ENCODE results near the gene SPPL2B. TPM values are rescaled to one million over a fixed set of nuclear protein-coding genes. Genes with fewer than 3 reads are reported as not detected.

SPPL2B gene
- total RNA-seq, 1 experiment from 2014 or later: 56.0 TPM

- H3K27me3 Mint-ChIP-seq (ENCODE audit: unreplicated experiment): no peaks in the 10 kb centered on the region
- CTCF ChIA-PET: no interaction called here
- TF ChIP-seq CTCF (IDR thresholded peaks at IDR 0.05; ENCODE audit: unreplicated experiment): no peak
- no peak for DNase-seq
- H3K4me3 Mint-ChIP-seq (ENCODE audit: low read depth, unreplicated experiment): no peak overlapping the region
- intact Hi-C loops (cut with micrococcal nuclease; ENCODE audit: unreplicated experiment): no loop called here
- peaks cover 11% of the 10 kb centered on the region for H3K4me1 Mint-ChIP-seq (ENCODE audit: low read depth, unreplicated experiment)
- H3K27ac Mint-ChIP-seq (ENCODE audit: unreplicated experiment): no peak overlapping the region
- H3K36me3 Mint-ChIP-seq (ENCODE audit: insufficient read depth, unreplicated experiment): peaks cover 12% of the 10 kb centered on the region
- no TSS peak for BruUV-seq (replicated peaks)
- H3K9me3 Mint-ChIP-seq (ENCODE audit: low read depth, unreplicated experiment): no peaks in the 10 kb centered on the region
Observed at GRCh38 chr19:2340496-2341243, 12.2 kb downstream of the SPPL2B start.

- CTCF ChIA-PET: no interaction called here
- no peak for TF ChIP-seq CTCF (IDR thresholded peaks at IDR 0.05; ENCODE audit: unreplicated experiment)
- H3K4me1 Mint-ChIP-seq (ENCODE audit: low read depth, unreplicated experiment): peaks cover 11% of the 10 kb centered on the region
- peaks cover 17% of the 10 kb centered on the region for H3K36me3 Mint-ChIP-seq (ENCODE audit: insufficient read depth, unreplicated experiment)
- no peak overlapping the region for H3K27ac Mint-ChIP-seq (ENCODE audit: unreplicated experiment)
- intact Hi-C loops (cut with micrococcal nuclease; ENCODE audit: unreplicated experiment): no loop called here
- no peaks in the 10 kb centered on the region for H3K27me3 Mint-ChIP-seq (ENCODE audit: unreplicated experiment)
- no peaks in the 10 kb centered on the region for H3K9me3 Mint-ChIP-seq (ENCODE audit: low read depth, unreplicated experiment)
- BruUV-seq (replicated peaks): no TSS peak
- no peak for DNase-seq
- H3K4me3 Mint-ChIP-seq (ENCODE audit: low read depth, unreplicated experiment): no peak overlapping the region
Observed at GRCh38 chr19:2341244-2341751, 12.8 kb downstream of the SPPL2B start.

GRCh38 chr19:2341982-2342381, 13.5 kb downstream of the SPPL2B start:
- no peaks in the 10 kb centered on the region for H3K27me3 Mint-ChIP-seq (ENCODE audit: unreplicated experiment)
- TF ChIP-seq CTCF (IDR thresholded peaks at IDR 0.05; ENCODE audit: unreplicated experiment): no peak
- DNase-seq: no peak
- no peak overlapping the region for H3K27ac Mint-ChIP-seq (ENCODE audit: unreplicated experiment)
- peaks cover 10% of the 10 kb centered on the region for H3K4me1 Mint-ChIP-seq (ENCODE audit: low read depth, unreplicated experiment)
- no peak overlapping the region for H3K4me3 Mint-ChIP-seq (ENCODE audit: low read depth, unreplicated experiment)
- no peaks in the 10 kb centered on the region for H3K9me3 Mint-ChIP-seq (ENCODE audit: low read depth, unreplicated experiment)
- CTCF ChIA-PET: no interaction called here
- intact Hi-C loops (cut with micrococcal nuclease; ENCODE audit: unreplicated experiment): no loop called here
- BruUV-seq (replicated peaks): TSS peak; percentile 51
- H3K36me3 Mint-ChIP-seq (ENCODE audit: insufficient read depth, unreplicated experiment): peaks cover 17% of the 10 kb centered on the region

GRCh38 chr19:2342656-2343288, 14.3 kb downstream of the SPPL2B start:
- H3K9me3 Mint-ChIP-seq (ENCODE audit: low read depth, unreplicated experiment): no peaks in the 10 kb centered on the region
- no peak overlapping the region for H3K27ac Mint-ChIP-seq (ENCODE audit: unreplicated experiment)
- BruUV-seq (replicated peaks): no TSS peak
- H3K36me3 Mint-ChIP-seq (ENCODE audit: insufficient read depth, unreplicated experiment): peaks cover 11% of the 10 kb centered on the region
- no peak for TF ChIP-seq CTCF (IDR thresholded peaks at IDR 0.05; ENCODE audit: unreplicated experiment)
- no peak overlapping the region for H3K4me3 Mint-ChIP-seq (ENCODE audit: low read depth, unreplicated experiment)
- H3K27me3 Mint-ChIP-seq (ENCODE audit: unreplicated experiment): no peaks in the 10 kb centered on the region
- no peak for DNase-seq
- CTCF ChIA-PET: no interaction called here
- peaks cover 10% of the 10 kb centered on the region for H3K4me1 Mint-ChIP-seq (ENCODE audit: low read depth, unreplicated experiment)
- intact Hi-C loops (cut with micrococcal nuclease; ENCODE audit: unreplicated experiment): no loop called here
